Transverse colon (tissue), 4 donors: Measurements from ENCODE around the gene SPINK6.

ENCODE experiments used
- CTCF ChIP-seq, 5 experiments: fragments of 200-600 bp in 3 of 5; fragments of 450-650 bp in 2 of 5; sonication (generic) in 3 of 5; IDR thresholded peaks; 1 replicate in 2 of 5; 2 replicates in 3 of 5; pipeline ENCODE4 v1.5.1; 2016 to 2017; ENCODE audit warnings: antibody characterized with exemption in 5 of 5, inconsistent platforms in 3 of 5, mild to moderate bottlenecking in 2 of 5, moderate library complexity in 1 of 5
- POLR2A ChIP-seq: fragments of 450-650 bp; IDR thresholded peaks from one replicate; pipeline ENCODE4 v1.6.1; 2016; ENCODE audit warnings: antibody characterized with exemption, mild to moderate bottlenecking, moderate library complexity
- POLR2AphosphoS5 ChIP-seq, 3 donors: sonication (generic); formaldehyde crosslinking; IDR thresholded peaks; one replicate each; pipeline ENCODE4 v1.6.1; 2016; ENCODE audit warnings: antibody characterized with exemption in 3 of 3

GRCh38 chr5:148179234-148179824 lies 23.5 kb upstream of the SPINK6 start:
- TF ChIP-seq CTCF (IDR thresholded peaks at IDR 0.05) (peak; percentile 57 to 72 (median 63)), POLR2A (no peak), POLR2AphosphoS5 (IDR thresholded peaks at IDR 0.05) (no peak)
